Stimulated activated CD4-positive, alpha-beta T cell treated with anti-CD3 and anti-CD28 coated beads, Interleukin-12 subunit alpha, Interleukin-12 subunit beta, amount 100 ng/mL, for 48 hours (primary cell): Measurements from ENCODE around the gene NGEF.
A peak's percentile ranks its signal among the peaks of the same experiment; 100 is the strongest.

Source experiments
- DNase-seq, 3 donors: peaks; one replicate each; pipeline ENCODE4 v3.0.0-alpha.2; 2020; ENCODE audit warnings: low read depth in 2 of 3, low spot score in 1 of 3

Gene NGEF

DNA sequence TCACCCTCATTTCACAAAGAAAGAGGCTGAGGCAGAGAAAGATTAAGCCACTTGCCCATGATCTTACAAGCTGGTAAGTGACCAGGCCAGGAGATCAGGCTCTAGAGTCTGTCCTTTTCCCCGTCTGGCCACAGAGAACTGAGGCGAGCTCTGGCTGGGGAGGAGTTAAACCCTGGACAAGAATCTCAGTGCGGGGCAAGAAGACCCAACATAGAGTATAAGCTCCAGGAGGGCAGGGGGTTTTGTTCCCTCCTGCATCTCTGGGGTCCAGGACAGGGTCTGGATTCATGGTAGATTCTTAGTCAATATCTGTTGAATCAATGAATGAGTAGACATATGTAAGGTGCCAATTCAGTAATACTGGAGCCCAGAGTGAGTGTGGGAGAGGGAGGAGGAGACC lies 34.1 kb upstream of the NGEF start:
- no peak for DNase-seq

DNA sequence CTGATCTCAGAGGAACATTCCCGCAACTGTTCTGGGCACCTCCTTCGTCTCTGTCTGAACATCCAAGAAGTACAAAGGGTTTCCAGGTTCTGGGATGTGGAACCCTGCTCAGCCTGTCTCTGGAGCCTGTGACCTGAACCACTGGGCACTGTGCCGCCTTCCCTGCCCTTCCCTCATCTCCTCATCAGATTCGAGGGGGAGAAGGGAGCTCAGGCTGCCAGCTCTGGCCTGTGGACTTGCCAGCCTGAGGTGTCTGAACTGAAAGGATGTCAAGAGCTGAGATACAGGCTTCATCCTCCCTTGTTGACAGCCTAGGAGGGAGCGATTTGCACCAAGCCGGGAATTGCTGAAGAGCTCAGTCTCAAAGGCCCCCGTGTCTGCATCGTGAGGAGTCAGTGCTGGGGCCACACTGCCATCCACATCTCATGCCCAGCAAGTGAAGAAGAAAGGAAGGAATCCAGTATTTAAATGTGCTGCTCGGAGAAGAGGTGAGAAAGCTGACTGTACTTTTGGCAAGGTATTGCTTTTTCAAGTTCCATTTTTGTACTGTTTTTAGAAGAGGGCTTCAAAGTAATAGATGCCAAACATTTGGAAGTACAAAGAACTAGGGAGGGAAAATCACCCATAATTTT lies 32.0 kb upstream of the NGEF start:
- no peak for DNase-seq

DNA sequence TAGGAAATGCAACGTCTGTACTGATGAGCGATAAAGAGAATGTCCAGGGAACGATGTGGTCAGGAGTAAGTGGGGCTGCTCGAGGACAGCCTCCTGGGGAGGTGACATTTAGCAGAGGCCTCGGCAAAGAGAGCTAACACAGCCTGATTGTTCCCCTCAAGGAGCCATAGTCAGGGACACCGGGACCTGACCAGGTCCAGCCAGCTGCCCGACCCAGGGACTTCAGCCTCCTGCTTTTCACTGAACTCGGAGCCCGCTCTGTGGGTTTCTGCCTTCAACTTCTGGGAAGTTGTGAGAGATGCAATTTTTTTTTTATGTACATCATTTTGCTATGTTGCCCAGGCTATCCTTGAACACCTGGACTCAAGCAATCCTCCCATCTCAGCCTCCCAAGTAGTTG lies 29.5 kb upstream of the NGEF start:
- no peak for DNase-seq

DNA sequence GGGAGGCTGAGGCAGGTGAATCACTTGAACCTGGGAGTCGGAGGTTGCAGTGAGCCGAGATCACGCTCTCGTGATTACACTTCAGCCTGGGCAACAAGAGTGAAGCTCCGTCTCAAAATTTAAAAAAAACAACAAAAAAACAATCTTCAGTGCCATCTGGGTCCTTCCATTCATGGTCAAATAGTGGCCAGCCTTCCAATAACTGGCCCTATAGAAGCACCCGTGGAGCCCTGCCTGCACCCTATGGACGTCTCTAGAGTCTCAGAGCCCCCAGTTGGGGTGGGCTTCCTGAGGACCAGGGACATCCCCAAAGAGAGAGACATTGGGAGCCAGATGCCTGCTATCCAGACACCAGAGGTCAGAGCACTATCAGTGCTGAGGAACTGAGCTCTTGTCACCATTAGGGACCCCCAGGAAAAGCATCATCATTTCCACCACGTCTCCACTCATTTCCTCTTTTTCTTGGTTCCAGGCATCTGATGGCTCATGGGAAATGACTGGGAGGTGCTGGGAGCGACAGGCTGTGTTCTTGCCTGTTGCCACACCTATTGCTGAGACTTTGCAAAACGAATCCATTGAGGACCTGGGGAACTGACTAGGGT lies 28.8 kb upstream of the NGEF start:
- DNase-seq = no peak

DNA sequence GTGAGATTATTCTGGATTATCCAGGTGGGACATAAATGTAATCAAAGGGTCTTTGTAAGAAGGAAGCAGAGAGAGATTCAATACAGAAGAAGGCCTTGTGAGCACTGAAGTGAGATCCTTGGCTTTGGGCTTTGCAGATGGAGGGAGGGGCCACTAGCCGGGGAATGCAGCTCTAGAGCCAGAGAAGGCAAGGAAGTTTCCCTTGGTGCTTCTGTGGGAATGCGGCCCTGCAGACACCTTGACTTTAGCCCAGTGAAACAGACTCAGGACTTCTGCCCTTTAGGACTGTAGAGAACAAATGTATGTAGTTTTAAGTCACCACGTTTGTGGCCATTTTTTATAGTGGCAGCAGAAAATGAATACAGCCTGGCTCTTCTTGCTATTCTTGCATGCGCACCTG lies 27.5 kb upstream of the NGEF start:
- DNase-seq = no peak

DNA sequence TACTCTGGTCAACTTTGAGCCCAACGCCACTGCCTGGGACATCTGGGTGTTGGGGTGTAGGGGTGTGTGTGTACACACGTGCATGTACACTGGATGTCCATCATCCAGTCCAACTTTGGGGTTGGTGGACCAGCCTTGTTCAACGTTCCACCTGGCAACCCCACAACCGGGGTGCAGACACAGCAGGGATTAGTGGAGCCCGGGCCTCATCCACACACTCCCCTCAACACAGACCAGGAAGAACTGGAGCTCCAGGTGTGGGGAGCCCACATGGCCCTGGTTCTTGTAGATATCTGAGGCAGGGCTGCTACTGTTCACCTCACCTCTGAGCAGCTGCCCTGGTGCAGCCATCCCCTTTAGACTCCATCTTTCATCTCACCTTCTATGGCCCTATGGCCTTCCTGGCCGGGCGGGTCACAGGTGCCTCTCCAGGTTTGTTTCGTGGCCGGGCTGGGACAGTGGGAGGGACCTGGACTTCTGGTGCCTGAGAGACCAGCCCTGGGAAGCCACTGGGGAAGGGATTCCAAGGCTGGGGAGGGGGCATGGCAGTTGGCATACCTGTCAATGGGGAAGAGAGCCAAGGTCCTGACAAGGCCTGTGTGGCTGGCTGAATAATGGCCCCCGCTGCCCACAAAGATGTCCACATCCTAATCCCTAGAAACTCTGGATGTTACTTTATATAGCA lies 26.9 kb upstream of the NGEF start:
- DNase-seq = no peak

DNA sequence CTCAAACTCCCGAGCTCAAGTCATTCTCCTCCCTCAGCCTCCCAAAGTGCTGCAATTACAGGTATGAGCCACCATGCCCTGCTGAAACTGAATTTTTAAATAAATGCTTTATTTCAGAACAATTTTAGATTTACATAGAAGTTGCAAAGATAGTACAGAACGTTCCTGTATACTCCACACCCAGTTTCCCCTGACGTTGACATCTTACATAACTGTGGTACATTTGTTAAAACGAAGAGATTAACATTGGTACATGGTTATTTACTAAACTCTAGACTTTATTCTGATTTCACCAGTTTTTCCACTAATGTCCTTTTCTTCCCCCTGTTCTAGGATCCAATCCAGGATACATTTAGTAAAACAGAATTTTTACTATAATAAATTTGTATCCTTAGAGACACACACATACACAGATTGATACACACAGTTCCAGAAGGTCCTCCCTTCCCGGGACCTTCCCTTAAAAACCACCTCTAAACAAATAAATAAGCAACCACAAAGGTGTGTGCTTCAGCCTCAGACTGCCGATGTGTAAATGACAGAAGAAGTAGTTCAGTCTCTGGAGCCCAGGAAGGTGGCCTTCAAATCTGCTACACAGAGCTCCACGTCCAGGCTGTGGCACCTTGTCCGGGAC lies 26.3 kb upstream of the NGEF start:
- no peak for DNase-seq

DNA sequence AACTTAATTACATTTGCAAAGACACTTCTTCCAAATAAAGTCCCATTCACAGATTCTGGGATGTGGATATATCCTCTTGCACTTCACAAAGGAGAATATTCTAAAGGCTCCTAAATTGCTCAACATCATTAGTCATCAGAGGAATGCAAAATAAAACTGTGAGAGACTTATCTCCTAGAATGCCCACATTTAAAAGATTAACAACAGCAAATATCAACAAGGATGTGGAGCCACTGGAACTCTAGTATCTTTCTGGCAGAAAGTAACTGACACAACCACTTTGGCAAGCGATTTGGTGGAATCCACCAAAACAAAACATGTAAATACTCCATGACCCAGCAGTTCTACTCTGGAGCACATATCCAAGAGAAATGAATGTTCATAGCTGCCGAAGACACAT lies 24.0 kb upstream of the NGEF start:
- DNase-seq = no peak

DNA sequence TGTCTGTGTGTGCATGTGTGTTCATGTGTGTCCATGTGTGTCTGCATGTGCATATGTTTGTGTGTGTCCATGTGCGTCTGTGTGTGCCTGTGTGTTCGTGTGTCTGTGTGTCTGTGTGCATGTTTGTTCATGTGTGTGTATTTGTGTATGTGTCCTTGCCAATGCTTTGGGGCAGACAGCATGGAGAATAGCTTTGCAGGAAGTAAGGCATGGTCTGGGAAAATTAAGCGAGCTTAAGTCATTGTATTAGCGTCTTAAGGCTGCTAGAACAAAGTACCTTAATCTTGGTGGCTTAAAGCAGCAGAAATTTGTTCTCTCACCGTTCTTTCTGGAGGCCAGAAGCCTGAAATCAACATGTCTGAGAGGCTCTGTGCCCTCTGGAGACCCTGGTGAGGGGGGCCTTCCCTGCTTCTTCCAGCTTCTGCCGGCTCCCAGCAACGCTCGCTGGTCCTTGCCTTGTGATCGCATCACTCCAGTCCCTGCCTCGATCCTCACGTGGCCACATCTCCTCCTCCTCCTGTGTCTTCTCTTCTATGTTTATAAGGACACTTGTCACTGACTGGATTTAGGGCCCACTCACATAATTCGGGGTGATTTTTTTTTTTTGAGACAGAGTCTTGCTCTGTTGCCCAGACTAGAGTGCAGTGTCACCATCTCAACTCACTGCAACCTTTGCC lies 23.2 kb upstream of the NGEF start:
- no peak for DNase-seq

DNA sequence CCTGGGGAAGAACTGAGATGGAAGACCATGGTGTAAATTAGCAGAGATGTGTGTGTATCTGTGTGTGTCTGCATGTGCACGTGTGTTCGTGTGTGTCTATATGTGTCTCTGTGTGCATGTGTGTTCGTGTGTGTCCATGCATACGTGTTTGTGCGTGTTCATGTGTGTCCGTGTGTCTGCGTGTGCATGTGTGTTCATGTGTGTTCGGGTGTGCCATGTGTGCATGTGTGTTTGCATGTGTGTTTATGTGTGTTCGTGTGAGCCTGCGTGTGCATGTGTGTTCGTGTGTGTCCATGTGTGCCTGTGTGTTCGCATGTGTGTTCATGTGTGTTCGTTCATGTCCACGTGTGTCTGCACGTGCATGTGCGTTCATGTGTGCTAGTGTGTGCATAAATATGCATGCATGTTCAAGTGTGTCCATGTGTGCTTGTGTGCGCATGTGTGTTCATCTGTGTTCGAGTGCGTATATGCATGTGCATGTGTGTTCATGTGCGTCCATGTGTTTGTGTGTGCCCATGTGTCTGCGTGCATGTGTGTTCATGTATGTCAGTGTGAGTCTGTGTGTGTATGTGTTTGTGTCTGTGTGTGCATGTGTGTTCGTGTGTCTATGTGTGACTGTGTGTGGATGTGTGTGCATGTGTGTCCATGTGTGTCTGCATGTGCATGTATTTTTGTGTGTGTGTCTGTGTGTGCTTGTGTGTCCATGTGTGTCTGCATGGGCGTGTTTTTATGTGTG lies 22.5 kb upstream of the NGEF start:
- no peak for DNase-seq

DNA sequence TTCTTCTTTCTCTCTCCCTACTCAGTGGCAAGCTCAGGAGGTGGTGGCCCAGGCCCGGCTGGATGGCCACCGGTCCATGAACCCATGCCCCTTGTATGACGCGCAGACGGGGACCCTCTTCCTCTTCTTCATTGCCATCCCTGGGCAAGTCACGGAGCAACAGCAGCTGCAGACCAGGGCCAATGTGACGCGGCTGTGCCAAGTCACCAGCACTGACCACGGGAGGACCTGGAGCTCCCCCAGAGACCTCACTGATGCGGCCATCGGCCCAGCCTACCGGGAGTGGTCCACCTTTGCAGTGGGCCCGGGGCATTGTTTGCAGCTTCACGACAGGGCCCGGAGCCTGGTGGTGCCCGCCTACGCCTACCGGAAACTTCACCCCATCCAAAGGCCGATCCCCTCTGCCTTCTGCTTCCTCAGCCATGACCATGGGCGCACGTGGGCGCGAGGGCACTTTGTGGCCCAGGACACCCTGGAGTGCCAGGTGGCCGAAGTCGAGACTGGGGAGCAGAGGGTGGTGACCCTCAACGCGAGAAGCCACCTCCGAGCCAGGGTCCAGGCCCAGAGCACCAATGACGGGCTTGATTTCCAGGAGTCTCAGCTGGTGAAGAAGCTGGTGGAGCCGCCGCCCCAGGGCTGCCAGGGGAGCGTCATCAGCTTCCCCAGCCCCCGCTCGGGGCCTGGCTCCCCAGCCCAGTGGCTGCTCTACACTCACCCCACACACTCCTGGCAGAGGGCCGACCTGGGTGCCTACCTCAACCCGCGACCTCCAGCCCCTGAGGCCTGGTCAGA lies 21.2 kb upstream of the NGEF start:
- DNase-seq = no peak

DNA sequence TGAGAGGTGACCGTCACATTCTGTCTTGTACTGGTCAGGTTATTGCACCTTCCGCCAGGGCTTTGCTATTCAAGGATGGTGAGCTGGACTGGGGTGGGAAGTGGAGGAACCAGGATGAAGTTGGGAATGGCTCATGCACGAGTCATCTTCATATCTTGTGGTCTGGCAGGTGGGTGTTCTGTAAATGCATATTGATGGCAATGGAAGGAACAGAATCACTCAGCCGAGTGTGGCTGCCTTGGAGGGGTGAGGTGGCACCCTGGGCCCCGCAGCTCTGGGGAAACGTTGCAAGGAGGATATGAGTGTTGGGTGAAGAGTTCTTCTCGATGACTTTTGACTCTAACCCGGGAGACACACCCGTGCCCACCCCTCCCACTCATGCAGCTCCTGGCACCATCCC lies 20.6 kb upstream of the NGEF start:
- peak in 1 of 3 donors; percentile 7 for DNase-seq

DNA sequence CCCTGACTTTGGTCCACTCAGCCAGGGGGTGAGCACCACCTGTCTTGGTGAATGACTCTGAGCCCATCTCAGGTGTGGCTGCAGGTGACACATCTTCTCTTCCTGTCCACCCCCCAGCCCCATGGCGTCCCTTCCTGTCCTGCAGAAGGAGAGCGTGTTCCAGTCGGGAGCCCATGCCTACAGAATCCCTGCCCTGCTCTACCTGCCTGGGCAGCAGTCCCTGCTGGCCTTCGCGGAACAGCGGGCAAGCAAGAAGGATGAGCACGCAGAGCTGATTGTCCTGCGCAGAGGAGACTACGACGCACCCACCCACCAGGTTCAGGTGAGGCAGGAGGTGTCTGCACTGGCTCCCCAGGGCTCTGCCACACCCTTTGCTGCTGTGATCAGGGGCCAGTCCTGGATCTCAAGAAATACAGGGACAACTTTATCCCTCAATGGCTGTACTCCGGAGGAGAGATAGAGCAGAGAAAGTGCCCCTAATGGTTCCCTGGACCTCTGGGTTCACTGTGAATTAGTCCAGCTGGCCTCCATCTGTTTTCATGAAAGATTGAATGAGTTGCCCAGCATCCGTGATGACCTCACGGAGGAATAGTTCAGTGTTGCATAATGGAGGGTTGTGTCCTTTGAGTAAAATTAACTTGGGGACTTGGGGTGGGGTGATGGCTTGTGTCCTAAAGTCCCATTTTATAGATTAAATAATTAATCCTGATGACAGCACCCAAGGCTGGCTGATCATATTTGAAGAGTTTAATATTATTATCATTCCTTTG lies 19.7 kb upstream of the NGEF start, which contains the start of gene NEU2:
NEU2 (plus strand) TSS at position 122 of the 770 bp plus-strand sequence; CDS start at position 122, 0 bp downstream.
- no peak for DNase-seq

DNA sequence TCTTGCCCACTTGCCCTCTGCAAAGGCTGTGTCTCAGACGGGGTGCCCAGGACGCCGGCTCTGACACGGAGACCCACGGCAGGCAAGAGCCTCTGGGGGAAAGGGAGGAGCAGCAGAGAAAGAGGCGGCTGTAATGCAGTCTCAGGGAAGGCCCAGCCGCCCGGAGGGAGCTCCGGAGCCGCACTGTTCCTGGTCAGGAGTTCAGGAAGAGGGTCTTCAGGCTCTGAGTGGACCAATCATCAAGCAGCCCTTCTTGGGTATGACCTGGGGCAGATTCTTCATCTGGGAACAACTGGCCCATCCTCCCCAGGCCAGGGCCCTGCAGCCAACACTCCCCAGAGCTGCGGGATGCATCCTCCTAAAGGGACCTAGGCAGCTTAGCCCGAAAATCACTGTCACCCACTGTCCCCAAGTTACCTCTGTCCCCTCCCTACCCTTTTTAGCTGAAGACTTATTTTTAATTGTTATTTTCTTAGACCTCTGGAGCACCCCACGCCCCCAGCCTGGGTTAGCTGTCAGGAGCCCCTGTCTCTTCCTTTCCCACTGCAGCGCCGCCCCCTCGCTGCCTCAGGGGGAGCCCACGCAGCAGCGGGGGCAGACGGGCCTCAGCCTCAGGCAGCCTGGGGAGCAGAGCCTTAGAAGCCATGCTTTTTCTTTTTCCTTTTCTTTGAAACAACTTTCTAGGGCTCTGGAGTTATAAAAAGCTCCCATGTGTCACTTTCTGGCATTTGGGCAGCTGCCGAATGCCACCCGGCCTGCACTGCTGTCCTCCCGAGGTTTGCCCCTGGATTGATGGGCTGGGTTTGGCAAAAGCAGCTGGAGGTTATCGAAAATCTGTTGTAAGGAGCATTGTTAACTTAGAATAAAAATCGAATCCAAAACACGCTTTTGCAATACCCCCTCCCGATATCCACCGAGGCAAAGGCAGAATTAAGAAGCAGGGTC lies 18.8 kb upstream of the NGEF start:
- no peak for DNase-seq

DNA sequence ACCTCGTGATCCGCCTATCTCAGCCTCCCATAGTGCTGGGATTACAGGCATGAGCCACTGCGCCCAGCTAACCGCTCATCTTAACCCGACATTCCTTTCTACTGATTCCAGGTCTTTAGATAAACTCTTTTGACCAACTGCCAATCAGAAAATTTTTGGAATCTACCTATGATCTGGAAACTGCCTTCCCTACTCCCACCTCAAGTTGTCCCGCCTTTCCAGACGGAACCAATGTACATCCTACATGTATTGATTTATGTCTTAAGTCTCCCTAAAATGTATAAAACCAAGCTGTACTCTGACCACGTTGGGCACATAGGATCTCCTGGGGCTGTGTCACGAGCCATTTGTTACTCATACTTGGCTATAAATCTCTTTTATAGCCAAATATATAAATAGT lies 16.3 kb upstream of the NGEF start:
- DNase-seq = no peak

DNA sequence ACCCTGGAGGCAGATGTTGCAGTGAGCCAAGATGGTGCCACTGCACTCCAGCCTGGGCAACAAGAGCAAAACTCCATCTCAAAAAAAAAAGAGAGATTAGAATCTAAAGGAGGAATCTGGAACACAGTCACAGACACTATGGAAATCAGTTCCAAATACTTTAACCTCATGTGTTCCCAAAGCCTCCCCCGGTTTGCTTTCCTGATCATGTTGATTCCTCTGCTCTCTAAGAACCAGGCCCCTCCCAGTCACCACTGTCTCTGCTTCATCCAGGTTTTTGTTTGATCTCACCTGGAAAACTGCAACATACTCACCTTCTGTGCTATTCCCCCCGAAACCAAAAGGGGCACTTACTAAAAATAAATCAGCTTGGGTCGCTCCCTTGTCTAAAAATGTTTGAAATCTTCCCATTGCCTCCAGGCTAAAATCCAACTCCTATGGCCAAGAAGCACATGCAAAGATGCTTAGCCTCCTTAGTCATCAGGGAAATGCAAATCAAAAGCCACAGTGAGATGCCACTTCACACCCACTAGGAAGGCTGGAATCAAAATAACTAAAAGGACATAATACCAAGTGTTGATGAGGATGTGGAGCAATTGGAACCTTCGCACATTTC lies 13.2 kb upstream of the NGEF start:
- DNase-seq = no peak

DNA sequence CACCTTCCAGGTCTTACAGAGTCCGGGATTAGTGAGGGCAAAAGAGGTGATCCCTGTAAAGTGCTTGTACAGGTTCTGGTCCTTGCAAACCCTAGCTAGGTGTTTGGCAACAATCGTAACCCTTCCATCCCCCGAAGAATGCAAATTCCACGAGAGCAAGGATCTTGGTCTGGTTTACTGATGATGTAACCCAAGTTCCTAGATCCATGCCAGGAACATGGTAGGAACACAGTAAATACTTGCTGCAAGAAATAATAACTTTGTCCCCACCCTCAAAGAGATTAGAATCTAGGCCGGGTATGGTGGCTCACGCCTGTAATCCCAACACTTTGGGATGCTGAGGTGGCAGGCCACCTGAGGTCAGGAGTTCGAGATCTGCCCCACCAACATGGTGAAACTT lies 12.7 kb upstream of the NGEF start:
- no peak for DNase-seq
